NCI-H187 treated with DMSO at 0.1 percent for 48 hours (cell line): Measurements from ENCODE around the gene TRAF1.
A peak's percentile ranks its signal among the peaks of the same experiment; 100 is the strongest.

ENCODE experiments used
- DNase-seq: peaks from one replicate; lab custom pipeline; 2025; lab: John Stamatoyannopoulos, UW

Gene TRAF1

GRCh38 chr9:120886490-120886967 lies 40.1 kb downstream of the TRAF1 start:
- no peak for DNase-seq

GRCh38 chr9:120885958-120886357 lies 40.6 kb downstream of the TRAF1 start:
- no peak for DNase-seq

DNA sequence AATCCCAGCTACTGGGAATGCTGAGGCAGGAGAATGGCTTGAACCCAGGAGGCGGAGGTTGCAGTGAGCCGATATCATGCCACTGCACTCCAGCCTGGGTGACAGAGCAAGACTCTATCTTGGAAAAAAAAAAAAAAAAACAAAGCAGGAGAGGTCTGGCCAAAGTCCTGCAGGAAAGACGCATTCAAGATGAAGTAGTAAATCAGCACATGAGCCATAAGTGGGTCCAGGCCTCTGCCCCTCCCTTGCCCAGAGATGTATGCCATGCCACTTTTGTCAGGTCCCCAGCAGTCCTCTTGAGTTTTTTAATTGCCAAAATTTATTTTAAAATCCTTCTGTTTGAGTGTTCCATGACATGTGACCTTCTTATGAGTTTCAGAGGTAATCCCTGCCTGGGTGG lies 41.1 kb downstream of the TRAF1 start:
- DNase-seq, result no peak

DNA sequence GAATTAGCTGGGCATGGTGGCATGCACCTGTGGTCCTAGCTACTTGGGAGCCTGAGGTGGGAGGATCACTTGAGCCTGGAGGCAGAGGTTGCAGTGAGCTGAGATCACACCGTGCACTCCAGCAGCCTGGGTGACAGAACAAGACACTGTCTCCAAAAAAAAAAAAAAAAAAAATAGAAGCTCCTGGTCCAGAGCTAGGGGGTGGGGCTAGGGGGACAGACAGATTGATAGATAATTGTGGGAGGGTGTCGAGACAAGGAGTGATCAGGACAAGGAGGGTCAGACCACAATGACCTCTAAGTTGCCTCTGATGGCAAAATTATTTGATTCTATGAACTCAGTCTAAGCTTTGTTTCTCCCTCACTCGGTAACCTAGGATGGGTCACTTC lies 43.0 kb downstream of the TRAF1 start:
- no peak for DNase-seq

- no peak for DNase-seq
These were observed 43.5 kb downstream of the TRAF1 start for GRCh38 chr9:120882935-120883607.

DNA sequence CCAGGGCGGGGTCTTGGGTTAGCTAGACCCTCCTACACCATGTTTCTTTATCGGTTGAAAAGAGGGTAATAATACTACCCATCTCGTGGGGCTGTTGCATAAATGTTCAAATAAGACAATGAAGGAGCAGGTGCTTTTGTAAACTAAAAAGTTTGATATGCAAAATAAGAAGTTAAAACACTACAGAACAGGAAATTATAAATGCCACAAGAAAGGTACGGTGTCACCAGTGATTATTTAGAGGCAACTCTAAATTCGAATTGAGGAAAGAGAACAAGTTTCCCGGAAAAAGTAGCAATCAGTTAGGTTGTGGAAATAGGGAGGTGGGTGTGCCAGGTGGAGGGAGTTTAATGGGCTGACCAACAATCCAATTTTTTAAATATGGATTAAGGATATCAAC lies 47.1 kb downstream of the TRAF1 start:
- no peak for DNase-seq

- DNase-seq, result no peak
These were observed 48.1 kb downstream of the TRAF1 start for GRCh38 chr9:120878188-120879130.

DNA sequence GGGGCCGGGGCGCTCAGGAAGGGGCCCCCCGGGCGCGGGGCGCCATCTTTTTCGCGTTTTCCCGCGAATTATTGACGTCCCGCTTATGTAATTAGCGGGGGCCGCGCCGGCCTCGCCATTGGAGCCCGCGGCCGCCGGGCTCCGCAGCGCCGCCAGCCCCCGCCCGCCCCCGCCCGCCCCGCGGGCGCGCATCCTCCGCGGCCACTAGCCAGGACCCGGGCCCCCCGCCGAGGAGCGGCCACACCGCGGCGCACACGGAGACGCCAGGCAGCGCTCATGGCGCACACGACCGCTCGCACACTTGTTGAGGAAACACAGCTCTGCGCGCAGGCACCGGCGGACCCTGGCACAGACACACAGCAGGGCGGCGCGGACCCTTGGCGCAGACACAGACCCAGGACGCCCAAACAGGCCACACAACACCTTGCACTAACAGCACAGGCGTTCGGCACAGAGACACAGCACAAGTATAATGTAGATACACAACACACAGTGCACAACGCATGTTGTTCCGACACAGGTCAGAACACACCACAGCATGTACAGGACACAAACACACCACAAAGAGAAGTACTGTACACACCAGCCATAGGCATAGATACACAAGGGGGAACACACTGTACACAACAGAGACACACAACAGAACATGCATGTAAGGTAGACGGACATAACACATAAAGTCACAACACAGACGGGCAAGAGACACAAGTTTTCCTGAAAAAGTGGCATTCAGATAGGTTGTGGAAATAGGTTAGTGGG lies 49.1 kb downstream of the TRAF1 start:
- DNase-seq, result no peak

- DNase-seq, result no peak
These were observed 49.8 kb downstream of the TRAF1 start, which contains the start of gene PHF19 for GRCh38 chr9:120876842-120877240. TSS of gene PHF19 (minus strand) at chr9:120877188. CDS start at chr9:120874741, 2,447 bp downstream.

GRCh38 chr9:120875954-120876841 lies 50.4 kb downstream of the TRAF1 start:
- no peak for DNase-seq

DNA sequence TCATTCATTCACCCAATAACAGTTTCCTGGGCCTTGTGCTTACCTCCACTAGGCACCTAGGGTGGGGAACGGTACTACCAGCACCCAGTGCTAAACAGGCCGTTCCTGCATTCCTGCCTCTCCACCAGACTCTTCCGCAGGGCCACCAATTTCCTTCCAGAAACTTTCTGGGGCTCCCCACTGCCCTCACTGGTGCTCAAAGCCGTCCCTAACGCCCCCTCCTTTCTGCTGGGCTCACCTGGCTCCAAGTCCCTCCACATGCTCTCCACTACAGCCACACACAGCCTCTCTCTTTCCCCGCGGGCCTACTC lies 51.0 kb downstream of the TRAF1 start:
- no peak for DNase-seq

DNA sequence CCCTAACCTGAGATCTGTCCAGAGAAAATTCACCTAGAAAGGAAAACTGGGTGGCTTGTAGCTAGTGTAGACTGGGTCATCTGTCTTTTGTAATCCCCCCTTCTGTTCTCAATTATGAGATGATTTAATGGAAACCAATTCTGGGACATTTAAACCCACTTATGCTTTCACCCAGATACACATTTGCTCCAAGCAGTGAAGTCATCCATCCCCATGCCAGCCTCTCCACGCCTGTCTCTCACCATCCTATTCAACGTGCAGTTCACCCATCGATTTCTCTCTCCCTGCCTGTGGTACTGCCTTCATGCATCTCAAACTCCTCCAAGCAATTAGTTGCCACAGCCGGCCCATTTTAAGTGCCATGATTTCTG lies 51.4 kb downstream of the TRAF1 start:
- no peak for DNase-seq

DNA sequence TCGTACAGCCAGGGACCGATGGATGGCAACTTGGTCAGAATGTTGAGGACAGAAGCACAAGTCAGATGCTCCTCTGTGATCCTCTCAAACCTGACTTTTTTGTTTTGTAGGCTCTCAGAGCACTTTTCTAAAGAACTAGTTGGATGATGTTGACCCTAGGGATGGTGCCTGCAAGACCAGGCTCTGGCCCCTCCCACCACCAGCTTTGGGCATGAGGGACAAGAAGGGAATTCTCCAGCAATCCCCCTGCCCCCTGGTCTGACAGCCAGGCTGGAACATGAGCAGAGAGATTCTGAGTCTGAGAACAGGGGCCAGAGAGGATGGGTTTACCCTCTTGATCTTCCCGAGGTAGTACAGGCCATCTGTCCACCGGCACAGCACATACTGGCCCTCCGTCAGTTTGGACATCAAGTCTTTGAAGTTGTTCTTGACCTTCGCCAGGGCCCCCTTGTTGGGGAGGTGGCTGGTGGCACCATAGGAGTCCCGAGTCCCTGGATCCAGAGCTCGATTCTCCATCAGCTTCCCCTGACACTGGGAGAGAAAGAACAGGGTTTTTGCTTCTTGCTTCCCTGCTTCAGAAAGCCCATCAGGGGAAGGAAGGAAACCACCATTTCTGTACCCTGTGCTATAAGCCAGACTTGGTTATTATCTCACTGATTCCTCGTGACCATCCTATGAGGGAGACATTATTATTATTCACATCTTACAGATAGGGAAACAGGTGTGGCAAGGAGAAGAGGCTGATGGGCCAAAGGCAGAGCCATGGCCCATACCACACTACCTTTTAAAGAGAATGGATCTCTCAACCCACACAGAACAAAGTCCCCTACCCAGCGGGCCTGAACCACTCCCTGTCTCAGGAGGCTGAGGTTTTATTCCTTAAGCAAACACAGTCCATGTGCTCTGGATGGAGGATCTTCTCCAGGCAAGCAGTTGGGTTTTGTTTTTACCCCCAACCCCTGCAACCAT lies 52.1 kb downstream of the TRAF1 start:
- no peak for DNase-seq

DNA sequence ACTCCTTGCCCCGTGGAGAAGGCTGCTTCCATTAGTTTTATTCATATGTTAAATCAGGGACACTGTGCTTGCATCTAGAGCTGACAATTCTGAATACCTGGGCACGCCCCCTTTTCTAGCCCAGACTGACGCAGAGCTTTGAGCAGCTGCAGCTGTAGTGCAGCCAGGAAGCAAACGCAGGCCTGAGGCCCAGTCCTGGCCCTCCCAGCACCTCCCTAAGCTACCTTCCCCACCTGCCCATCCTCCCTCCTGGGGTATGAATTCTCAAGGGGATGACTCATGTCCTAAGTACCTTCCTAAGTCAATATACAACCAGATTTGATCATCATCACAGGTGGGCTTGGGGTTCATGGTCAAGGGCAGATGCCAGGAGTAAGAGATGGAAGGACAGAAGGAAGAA lies 53.1 kb downstream of the TRAF1 start:
- no peak for DNase-seq

DNA sequence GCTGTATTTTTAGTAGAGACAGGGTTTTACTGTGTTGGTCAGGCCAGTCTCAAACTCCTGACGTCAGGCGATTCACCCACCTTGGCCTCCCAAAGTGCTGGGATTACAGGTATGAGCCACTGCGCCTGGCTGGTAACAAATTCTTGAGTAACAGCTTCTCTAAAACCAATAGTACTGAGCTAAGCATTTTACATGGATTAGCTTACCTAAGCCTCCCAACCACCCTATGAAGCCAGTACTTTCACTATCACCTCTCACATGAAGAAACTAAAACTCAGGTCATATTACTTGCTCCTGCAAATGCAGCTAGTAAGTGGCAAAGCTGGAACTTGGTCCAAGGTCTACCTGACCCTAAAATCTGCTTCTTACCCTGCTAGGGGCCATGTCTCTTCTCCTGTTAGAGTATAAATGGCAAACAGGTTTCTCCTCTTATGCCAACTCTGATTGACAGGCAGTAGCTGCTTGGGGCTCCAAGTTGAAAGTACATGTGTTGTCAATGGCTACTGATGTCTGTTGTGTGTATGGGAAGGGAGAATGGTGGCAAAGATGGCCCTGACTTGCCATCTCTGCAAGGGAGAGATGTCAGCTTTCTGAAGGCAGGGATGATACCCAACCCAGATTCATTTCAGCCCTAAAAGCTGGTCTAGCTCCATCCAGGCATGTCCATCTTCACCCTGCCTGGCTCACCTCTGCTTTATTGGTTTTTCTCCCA lies 53.6 kb downstream of the TRAF1 start:
- no peak for DNase-seq

DNA sequence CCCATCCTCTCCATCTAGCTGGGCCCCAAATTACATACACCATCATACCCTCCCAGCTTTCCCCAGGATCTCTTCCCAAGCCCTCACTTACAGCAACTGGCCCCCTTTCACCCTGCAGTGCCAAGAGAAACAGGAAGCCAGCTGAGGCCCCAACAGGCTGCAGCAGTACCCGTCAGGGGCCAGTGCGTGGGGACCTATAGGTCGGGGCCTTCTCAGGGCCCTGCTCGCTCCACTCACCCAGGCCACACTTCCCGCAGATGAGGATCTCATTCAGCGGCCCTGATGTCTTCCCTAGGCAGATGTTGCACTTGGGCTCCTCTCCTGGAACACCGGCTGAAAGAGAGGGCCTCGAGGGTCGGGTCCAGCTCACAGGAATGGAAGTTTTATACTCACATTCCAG lies 56.4 kb downstream of the TRAF1 start:
- no peak for DNase-seq

DNA sequence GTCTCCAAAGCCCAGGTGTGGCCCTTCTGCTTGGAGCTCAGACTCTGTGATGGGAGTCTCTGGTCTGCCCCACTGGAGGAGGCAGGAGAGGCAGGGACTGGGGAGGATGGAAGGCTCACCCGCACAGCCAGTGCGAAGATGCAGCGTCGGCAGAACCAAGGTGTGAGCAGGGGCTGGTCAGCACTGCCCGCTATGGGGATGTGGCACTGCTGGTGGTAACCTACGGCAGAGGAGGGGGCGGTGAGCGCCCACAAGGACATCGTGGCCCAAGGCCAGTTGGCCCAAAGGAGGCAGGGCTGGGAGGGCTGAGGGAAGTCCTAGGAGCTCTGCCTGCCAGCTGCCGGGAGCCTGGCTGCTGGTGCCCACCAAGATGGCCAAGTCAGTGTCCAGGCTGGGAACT lies 56.9 kb downstream of the TRAF1 start:
- DNase-seq, result no peak

DNA sequence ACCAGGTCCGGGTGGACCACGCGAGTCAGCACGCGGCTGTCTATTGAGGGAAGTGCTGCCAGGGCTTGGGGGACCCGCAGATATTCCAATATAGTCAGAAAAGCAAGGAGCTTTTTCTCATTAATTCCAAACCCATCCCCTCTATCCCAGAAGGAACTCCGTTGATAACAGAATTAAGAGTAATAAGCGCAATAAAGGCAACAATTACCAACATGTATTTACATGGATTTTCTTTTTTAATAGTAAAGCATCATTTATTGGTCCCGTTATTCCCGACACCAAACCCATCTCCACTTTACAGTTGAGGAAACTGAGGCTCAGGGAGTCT lies 57.3 kb downstream of the TRAF1 start:
- no peak for DNase-seq

DNA sequence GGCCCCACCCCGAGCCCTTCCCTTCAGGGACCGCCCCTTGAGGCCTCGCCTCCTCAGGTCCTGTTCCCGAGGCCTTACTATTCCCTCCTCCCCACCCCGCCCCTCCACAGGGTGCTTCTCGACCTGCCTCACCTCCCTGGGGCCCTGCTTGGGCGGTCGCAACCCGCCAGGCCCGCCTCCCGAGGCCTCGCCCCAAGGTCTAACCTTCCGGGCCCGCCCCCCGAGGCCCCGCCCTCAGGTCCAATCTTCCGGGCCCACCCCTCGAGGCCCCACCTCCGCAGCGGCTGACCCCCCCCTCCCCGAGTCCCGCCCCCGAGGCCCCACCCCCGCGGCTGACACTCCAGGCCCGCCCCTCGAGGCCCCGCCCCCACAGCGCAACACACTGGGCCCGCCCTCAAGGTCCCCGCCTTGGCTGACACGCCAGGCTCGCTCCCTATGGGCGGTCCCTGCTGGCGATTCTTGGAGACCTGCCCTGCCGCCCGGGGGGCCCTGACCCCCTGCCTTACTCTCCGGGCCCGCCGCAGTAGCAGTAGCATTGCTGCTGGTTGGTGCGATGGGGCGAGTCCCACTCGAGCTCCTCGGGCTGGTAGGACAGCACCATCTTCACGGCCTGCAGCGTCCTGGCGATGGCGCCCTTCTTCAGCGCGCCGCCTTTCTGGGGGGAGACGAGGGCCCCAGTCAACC lies 57.8 kb downstream of the TRAF1 start:
- DNase-seq, result peak; percentile 56

GRCh38 chr9:120868339-120868675 lies 58.3 kb downstream of the TRAF1 start:
- DNase-seq, result no peak
